Natural killer cell (primary cell): ENCODE measurements around the gene ATP8A1. TPM values are rescaled to one million over a fixed set of nuclear protein-coding genes. Genes with fewer than 3 reads are reported as not detected.

Experiments used
- ATAC-seq, 3 donors: fragments of 150-1000 bp in 2 of 3; fragments of 200-7000 bp in 1 of 3; cut with Tn5 transposase; 1 replicate in 1 of 3; 2 replicates in 2 of 3; pipeline ENCODE4 v1.10.0; 2021; ENCODE audit warnings: mild to moderate bottlenecking in 2 of 3, moderate library complexity in 2 of 3
- DNase-seq, 2 donors: peaks; one replicate each; pipeline versions ENCODE4 v3.0.0 to v3.0.0-alpha.2; 2013 to 2021; ENCODE audit warnings: mixed read lengths in 1 of 2
- H3K27ac ChIP-seq: one replicate; pipeline ENCODE4 v1.5.1; 2013; ENCODE audit warnings: mild to moderate bottlenecking, low read length
- H3K27me3 ChIP-seq: one replicate; pipeline ENCODE4 v1.6.1; 2013; ENCODE audit warnings: low read length; ENCODE audit not compliant: control insufficient read depth, insufficient read depth
- H3K36me3 ChIP-seq: one replicate; pipeline ENCODE4 v1.6.1; 2013; ENCODE audit warnings: low read length; ENCODE audit not compliant: control insufficient read depth, insufficient read depth
- H3K4me1 ChIP-seq: one replicate; pipeline ENCODE4 v1.6.1; 2013; ENCODE audit warnings: low read length; ENCODE audit not compliant: control insufficient read depth, insufficient read depth
- H3K4me3 ChIP-seq: one replicate; pipeline ENCODE4 v1.5.1; 2013; ENCODE audit warnings: low read length
- H3K9me3 ChIP-seq: one replicate; pipeline ENCODE4 v1.6.1; 2013; ENCODE audit warnings: low read length; ENCODE audit not compliant: control insufficient read depth, insufficient read depth
- H3K27ac Mint-ChIP-seq, 2 donors: one replicate each; pipeline ENCODE4 v1.8.0; 2022; ENCODE audit warnings: mild to moderate bottlenecking in 2 of 2, mixed read lengths in 2 of 2, moderate library complexity in 1 of 2
- H3K27me3 Mint-ChIP-seq, 2 donors: one replicate each; pipeline ENCODE4 v1.8.0; 2022; ENCODE audit warnings: low read depth in 2 of 2, mixed read lengths in 2 of 2
- H3K36me3 Mint-ChIP-seq: one replicate; pipeline ENCODE4 v1.8.0; 2022; ENCODE audit warnings: mixed read lengths
- H3K4me1 Mint-ChIP-seq, 2 donors: one replicate each; pipeline ENCODE4 v1.8.0; 2022; ENCODE audit warnings: mixed read lengths in 2 of 2
- H3K4me3 Mint-ChIP-seq: one replicate; pipeline ENCODE4 v1.8.0; 2022; ENCODE audit warnings: mild to moderate bottlenecking, moderate library complexity, mixed read lengths
- H3K9me3 Mint-ChIP-seq, 2 donors: one replicate each; pipeline ENCODE4 v1.8.0; 2022; ENCODE audit warnings: mixed read lengths in 2 of 2
- WGBS: methylation state at CpG from one replicate; pipeline ENCODE4 v1.1.7; 2013; ENCODE audit warnings: missing lambda C conversion rate; ENCODE audit not compliant: insufficient coverage; 5-methylcytosine and 5-hydroxymethylcytosine counted together
- intact Hi-C: fragments of 100-400 bp; cut with micrococcal nuclease; formaldehyde crosslinking; loops from one replicate; pipeline ENCODE4 v1.14.2; 2022
- total RNA-seq, 4 donors: library from RNA; stranded (reverse); fragments of 120-200 nt in 1 of 4; gene quantifications; one replicate each; pipeline versions ENCODE4 v1.2.3 to v1.2.4, GENCODE V29; 2013 to 2022
- TF ChIP-seq, protein P1 (sequence below): fragments of 200-600 bp; IDR thresholded peaks from one replicate; pipeline ENCODE4 v1.8.0; 2022; ENCODE audit warnings: antibody characterized with exemption

Gene ATP8A1
- total RNA-seq, 3 donors from 2014 or later (not counting 1 experiment from before 2014, with no cell fraction given) = 84.8 to 156 (median 147) TPM

DNA sequence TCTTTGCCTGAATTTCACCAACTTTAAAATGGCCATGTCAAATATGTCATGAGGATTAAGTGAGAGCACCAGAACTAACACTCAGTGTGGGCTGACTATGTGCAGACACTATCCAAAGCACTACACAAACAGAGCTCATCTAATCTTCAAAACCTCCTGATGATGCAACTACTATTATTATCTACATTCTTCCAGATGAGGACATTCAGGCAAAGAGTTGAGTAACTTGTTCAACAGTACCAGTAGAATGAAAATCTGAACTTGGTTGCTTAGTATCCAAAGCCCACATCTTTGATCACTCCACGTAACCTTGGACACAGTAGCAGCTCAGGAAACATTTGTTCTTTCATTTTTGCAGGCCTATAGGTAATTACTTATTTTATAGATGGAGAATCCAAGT, 90.1 kb downstream of the ATP8A1 start:
- no peaks in the 10 kb centered on the region for H3K4me1 ChIP-seq
- H3K4me1 Mint-ChIP-seq = no peaks in the 10 kb centered on the region
- WGBS = 100% methylated on average over 1 of the region's 1 CpG
- H3K4me3 ChIP-seq = no peak overlapping the region
- H3K4me3 Mint-ChIP-seq = no peak overlapping the region
- TF ChIP-seq, protein P1, sequence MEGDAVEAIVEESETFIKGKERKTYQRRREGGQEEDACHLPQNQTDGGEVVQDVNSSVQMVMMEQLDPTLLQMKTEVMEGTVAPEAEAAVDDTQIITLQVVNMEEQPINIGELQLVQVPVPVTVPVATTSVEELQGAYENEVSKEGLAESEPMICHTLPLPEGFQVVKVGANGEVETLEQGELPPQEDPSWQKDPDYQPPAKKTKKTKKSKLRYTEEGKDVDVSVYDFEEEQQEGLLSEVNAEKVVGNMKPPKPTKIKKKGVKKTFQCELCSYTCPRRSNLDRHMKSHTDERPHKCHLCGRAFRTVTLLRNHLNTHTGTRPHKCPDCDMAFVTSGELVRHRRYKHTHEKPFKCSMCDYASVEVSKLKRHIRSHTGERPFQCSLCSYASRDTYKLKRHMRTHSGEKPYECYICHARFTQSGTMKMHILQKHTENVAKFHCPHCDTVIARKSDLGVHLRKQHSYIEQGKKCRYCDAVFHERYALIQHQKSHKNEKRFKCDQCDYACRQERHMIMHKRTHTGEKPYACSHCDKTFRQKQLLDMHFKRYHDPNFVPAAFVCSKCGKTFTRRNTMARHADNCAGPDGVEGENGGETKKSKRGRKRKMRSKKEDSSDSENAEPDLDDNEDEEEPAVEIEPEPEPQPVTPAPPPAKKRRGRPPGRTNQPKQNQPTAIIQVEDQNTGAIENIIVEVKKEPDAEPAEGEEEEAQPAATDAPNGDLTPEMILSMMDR = no peak
- H3K27me3 Mint-ChIP-seq = no peaks in the 10 kb centered on the region
- H3K36me3 Mint-ChIP-seq = peaks cover 14% of the 10 kb centered on the region
- intact Hi-C loops = no loop called here
- H3K9me3 ChIP-seq = no peaks in the 10 kb centered on the region
- no peak overlapping the region for H3K27ac ChIP-seq
- H3K9me3 Mint-ChIP-seq = no peaks in the 10 kb centered on the region
- no peaks in the 10 kb centered on the region for H3K27me3 ChIP-seq
- no peak for ATAC-seq
- H3K27ac Mint-ChIP-seq = no peak overlapping the region
- peaks cover 25% of the 10 kb centered on the region for H3K36me3 ChIP-seq
- no peak for DNase-seq

DNA sequence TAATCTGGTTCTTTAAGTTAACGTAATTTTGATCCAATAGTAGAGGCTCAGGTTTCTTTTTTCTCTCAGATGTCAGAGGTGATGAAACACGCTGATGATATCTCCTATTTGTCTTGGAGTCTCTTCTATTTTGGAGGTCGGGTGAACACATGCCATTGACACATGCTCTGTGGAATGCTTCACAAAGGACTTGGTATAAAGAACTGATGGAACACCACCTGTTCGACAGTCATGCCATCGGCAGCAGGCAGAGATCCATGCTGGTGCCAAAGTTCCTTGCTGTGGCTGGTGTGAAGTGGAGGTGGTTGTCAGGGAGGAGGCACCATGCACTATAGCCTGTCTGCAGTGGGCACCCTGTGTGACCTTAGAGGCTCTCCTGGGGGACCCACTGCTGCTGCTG, 94.9 kb downstream of the ATP8A1 start:
- no peaks in the 10 kb centered on the region for H3K4me1 Mint-ChIP-seq
- H3K27ac ChIP-seq = no peak overlapping the region
- H3K27ac Mint-ChIP-seq = peak overlapping the region in 1 of 2 donors; percentile 4
- peaks cover 20% of the 10 kb centered on the region for H3K36me3 ChIP-seq
- TF ChIP-seq, protein P1 = no peak
- 96% methylated on average over 5 of the region's 5 CpGs for WGBS
- H3K27me3 Mint-ChIP-seq = no peaks in the 10 kb centered on the region
- no peak overlapping the region for H3K4me3 Mint-ChIP-seq
- no peaks in the 10 kb centered on the region for H3K9me3 ChIP-seq
- H3K4me1 ChIP-seq = no peaks in the 10 kb centered on the region
- peaks cover 17% of the 10 kb centered on the region for H3K36me3 Mint-ChIP-seq
- no peaks in the 10 kb centered on the region for H3K9me3 Mint-ChIP-seq
- H3K27me3 ChIP-seq = no peaks in the 10 kb centered on the region
- intact Hi-C loops = no loop called here
- ATAC-seq = peak in 2 of 3 donors; percentile 17 to 24
- H3K4me3 ChIP-seq = no peak overlapping the region
- DNase-seq = no peak

DNA sequence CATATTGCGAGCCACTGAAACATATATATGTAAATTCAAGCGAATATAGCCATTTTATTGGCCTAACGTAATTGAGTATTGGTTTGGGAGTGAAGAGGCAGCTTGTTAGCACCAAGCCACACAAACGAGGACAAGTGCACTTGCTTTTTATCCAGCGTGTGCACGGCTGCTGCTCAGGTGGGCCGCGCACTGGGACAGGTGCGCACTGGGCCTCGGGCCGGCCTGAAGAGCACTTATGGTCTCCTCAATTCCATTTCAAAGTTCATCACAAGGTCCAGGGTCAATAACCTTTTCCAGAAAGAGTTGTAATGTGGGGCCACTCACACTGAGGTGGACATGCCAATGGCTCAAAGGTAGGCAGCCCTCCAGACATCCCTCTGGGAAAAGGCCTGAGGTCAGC, 95.9 kb downstream of the ATP8A1 start:
- ATAC-seq (peak in 1 of 3 donors; percentile 20), DNase-seq (no peak)
- no peaks in the 10 kb centered on the region for H3K4me1 ChIP-seq
- no peak overlapping the region for H3K27ac ChIP-seq
- H3K36me3 ChIP-seq = peaks cover 20% of the 10 kb centered on the region
- Mint-ChIP-seq H3K27ac (no peak overlapping the region), H3K4me3 (no peak overlapping the region), H3K9me3 (no peaks in the 10 kb centered on the region), H3K36me3 (peaks cover 17% of the 10 kb centered on the region), H3K27me3 (no peaks in the 10 kb centered on the region), H3K4me1 (no peaks in the 10 kb centered on the region)
- 96% methylated on average over 11 of the region's 11 CpGs for WGBS
- TF ChIP-seq, protein P1 = no peak
- intact Hi-C loops = no loop called here
- H3K4me3 ChIP-seq = no peak overlapping the region
- H3K27me3 ChIP-seq = no peaks in the 10 kb centered on the region
- H3K9me3 ChIP-seq = no peaks in the 10 kb centered on the region

DNA sequence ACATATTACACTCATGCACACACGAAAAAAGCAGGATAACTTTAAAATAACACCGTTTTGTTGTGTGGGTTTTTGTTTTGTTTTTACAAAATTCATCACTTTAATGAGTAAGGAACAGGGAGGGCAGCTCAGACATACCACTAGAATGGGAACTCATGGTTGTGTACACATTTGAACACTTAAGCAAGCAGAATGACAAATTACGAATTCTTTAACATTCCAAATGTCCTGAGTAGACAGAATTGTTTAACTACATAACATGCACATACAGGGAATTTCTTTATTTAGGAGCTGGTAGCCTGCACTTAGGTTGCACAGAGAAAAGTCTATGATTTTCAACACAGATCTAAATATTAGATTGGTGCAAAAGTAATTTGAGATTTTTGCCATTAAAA, 96.4 kb downstream of the ATP8A1 start:
- Histone ChIP-seq H3K4me1 (no peaks in the 10 kb centered on the region), H3K9me3 (no peaks in the 10 kb centered on the region), H3K36me3 (peaks cover 23% of the 10 kb centered on the region), H3K4me3 (no peak overlapping the region), H3K27me3 (no peaks in the 10 kb centered on the region), H3K27ac (no peak overlapping the region)
- no CpG with 5 or more reads among the region's 3 CpGs for WGBS
- H3K27ac Mint-ChIP-seq = no peak overlapping the region
- H3K9me3 Mint-ChIP-seq = no peaks in the 10 kb centered on the region
- no peaks in the 10 kb centered on the region for H3K27me3 Mint-ChIP-seq
- ATAC-seq (no peak), DNase-seq (no peak)
- TF ChIP-seq, protein P1 = no peak
- H3K4me1 Mint-ChIP-seq = no peaks in the 10 kb centered on the region
- H3K4me3 Mint-ChIP-seq = no peak overlapping the region
- peaks cover 17% of the 10 kb centered on the region for H3K36me3 Mint-ChIP-seq
- intact Hi-C loops = no loop called here
